Stomach (tissue), 4 donors: ENCODE data around the gene MST1R.

Experiments used
- EP300 ChIP-seq: sonication (generic); formaldehyde crosslinking; IDR thresholded peaks from one replicate; pipeline ENCODE4 v1.6.1; 2017; ENCODE audit warnings: antibody characterized with exemption
- POLR2A ChIP-seq, 4 donors: fragments of 450-650 bp; IDR thresholded peaks; one replicate each; pipeline ENCODE4 v1.6.1; 2016; ENCODE audit warnings: antibody characterized with exemption in 4 of 4, control low read depth in 2 of 4, mild to moderate bottlenecking in 1 of 4, moderate library complexity in 1 of 4
- TF ChIP-seq, protein P1 (sequence below), 7 experiments: fragments of 450-650 bp in 4 of 7; fragments of 200-600 bp in 3 of 7; sonication (generic) in 3 of 7; IDR thresholded peaks; one replicate each; pipeline ENCODE4 v1.5.1; 2016 to 2019; ENCODE audit warnings: antibody characterized with exemption in 7 of 7, control low read depth in 2 of 7, mild to moderate bottlenecking in 1 of 7

DNA sequence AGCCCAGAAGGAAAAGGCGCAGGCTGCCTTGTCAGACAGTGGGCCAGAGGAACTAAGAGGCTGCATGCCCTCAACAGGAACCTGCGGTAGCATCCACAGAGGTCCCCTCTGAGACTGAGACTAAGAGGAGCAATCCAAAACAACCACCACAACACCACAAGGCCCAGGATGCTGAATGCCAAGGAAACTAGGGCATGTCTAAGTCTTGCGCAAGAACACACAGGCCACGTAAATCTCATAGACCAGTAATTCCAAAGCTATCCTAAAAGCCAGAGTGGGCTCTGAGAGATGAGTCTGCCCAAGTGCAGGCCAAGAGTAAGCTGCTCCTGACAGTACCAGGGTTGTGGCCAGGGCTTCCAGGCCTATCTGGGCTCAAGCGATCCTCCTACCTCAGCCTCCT is 13.0 kb upstream of the MST1R start:
- TF ChIP-seq, protein P1, sequence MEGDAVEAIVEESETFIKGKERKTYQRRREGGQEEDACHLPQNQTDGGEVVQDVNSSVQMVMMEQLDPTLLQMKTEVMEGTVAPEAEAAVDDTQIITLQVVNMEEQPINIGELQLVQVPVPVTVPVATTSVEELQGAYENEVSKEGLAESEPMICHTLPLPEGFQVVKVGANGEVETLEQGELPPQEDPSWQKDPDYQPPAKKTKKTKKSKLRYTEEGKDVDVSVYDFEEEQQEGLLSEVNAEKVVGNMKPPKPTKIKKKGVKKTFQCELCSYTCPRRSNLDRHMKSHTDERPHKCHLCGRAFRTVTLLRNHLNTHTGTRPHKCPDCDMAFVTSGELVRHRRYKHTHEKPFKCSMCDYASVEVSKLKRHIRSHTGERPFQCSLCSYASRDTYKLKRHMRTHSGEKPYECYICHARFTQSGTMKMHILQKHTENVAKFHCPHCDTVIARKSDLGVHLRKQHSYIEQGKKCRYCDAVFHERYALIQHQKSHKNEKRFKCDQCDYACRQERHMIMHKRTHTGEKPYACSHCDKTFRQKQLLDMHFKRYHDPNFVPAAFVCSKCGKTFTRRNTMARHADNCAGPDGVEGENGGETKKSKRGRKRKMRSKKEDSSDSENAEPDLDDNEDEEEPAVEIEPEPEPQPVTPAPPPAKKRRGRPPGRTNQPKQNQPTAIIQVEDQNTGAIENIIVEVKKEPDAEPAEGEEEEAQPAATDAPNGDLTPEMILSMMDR (IDR thresholded peaks at IDR 0.05) = no peak
- TF ChIP-seq POLR2A (IDR thresholded peaks at IDR 0.05) = no peak
- TF ChIP-seq EP300 = no peak
